ELR (cell line): ENCODE data around the gene PYGL.
"Not testable (repeated sequence)": the region's sequence is repeated elsewhere in the genome, so short reads cannot be mapped to it uniquely, and the experiment has no call there.

Experiments used
- DNase-seq: peaks from one replicate; pipeline ENCODE4 v3.0.0-alpha.2; 2015; ENCODE audit warnings: low read depth

The PYGL gene

DNA sequence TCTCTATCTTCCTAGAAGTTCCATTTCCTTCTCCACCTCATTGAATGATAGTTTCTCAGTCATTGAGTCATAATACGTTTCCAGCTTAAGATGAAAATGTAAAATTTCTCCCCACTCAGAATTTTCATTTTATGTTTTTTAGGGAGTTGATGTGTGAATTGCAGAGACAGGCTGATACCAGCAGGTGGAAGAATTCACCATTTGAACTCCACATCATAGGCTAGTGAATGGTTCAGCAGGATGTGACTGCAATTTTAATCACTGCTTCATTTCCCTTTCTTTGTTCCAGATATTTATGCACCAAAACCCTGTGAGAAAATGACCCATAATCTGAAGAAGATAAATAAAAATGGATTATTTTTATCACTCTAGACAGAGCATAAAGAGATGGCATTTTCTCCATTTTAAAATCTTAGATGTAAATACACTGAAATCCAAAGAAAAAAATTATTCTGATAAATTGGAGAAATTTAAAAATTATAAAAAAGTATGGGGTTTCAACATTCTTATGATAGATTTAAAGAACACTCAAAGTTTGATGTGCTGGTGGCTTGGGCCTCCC is 10.6 kb upstream of the PYGL start:
- DNase-seq, result peak; percentile 86

DNA sequence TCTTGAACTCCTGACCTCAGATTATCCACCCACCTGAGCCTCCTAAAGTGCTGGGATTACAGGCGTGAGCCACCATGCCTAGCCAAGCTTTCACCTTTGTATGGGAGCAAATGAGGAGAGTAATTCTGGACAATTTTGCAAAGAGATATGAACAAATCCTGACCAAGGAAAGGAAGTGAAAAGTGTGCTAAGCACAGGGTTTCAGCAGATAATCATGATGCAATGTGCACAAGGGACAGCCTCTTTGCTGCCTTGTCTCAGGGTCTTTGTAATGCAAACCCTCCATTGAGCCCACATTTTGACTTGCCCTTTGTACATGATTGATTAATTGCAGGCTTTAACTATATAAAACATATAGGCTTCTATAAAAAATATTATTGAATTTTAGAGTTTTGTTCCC is 9.2 kb upstream of the PYGL start:
- DNase-seq, result no peak

DNA sequence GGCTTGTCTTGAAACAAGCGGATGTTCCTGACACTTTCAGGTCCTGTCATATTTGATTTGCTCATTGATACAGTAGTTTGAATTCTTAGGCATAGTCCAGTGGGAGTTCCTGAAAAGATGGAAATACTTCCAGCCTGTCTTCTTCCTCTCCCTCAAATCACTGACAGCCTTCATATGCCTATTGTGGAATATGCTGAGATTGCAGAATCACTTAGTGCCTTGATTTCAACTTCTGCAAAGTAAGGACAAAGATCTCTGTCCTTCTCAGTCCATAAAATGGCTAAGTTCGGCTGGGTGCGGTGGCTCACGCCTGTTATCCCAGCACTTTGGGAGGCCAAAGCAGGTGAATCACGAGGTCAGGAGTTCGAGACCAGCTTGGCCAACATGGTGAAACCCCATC is 6.7 kb upstream of the PYGL start:
- no peak for DNase-seq

DNA sequence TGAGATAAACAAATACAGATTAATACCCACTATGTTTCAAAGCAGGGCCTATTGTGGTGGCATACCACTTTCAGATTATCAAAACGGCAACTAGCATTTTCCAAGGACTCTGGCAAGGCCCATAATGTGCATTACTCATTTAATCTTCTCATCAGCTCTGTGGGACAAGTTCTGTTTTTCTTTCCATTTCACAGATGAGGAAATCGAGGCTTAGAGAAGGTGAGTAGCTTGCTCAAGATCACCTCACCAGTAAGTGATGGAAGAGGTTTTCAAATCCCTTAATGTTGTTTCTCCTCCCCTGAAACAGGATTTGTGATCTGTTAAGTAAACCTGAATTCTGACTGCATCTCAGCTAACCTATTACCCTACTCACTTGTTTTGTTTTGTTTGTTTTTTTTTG is 3.9 kb upstream of the PYGL start:
- no peak for DNase-seq

DNA sequence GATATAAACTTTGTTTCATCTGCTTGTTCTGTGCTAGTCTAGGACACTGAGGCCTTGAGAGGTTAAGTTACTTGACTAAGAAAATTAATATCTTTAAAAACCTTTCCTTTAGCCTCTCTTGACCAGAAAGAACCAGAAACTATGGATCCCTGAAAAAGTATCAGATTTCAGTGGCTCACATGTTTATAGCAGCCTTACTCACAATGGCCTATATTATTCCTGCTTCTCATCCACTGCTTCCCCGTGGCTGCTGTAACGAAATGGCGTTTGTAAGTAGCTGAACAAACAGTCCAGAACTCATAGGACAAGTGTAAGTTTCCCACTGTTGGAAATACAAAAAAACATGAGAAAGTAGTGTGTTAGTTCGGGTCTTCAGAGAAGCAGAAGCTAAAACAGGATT is 3.2 kb upstream of the PYGL start:
- DNase-seq, result no peak

DNA sequence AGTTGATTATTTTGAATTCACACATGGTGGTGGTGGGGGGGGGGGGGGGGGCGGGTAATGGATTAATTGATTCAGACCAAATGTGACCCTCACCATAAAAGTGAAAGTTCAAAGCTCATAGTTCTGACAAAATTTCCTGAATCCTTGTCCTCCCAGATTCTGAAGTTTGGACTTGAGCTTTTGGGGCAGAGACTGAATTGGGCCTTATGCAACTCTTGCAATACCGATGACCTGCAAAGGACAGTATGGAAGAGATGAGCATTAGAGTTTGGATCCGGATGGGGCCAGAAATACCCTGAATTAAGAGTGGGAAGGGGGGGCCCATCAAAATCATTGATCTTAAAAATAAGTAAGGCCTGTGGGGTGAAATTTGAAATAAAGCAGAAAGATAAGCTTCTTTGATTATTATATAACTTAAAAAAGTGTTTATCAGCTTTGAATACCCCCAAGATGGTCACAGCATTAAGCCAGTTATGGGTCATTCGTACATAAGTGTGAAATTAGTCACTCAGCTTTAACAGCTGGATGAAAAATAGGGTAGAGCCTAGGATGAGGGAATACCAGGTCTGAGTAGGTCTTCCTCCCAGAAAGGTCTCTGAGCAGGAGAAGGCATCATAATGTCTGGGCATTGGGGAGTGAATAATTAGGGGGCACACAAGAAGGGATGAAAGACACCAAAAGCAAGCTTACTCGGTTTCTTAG is 2.1 kb upstream of the PYGL start:
- DNase-seq, result no peak

DNA sequence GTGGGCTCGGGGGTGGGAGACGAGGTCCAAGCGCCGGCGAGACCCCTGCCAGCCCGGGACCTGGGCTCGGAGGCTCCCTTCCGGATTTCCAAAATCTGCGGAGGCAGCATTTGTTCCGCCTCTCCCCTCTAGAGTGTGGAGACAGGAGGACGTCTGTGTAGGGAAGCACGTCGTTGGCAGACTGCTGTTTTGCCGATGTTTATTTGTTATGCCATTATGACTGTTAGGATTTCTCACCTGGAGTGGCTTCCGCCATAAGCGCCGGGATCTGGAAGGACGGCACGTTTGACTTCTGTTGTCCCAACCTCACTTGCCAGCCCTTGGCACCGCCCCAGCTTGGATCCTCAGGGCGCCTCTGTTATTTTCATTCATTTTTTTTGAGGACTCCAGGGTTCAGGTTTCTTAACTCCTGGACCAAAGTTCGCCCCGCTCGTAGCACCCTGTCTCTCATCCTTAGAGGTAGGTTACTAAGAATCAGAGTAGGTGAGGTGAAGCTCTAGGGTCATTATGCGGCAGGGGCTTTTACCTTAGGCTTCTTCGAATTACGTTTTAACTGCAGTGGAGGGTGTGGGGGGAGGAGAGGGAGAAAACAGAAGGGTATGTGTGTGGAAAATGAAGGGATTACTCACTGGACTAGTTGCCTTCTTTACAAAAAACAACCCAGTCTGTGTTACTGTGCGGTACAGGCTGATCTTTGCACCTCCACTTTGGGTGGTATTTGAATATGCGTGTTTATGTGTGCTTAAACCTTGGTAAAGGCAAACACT is 547 bp upstream of the PYGL start:
- DNase-seq, result peak; percentile 66

DNA sequence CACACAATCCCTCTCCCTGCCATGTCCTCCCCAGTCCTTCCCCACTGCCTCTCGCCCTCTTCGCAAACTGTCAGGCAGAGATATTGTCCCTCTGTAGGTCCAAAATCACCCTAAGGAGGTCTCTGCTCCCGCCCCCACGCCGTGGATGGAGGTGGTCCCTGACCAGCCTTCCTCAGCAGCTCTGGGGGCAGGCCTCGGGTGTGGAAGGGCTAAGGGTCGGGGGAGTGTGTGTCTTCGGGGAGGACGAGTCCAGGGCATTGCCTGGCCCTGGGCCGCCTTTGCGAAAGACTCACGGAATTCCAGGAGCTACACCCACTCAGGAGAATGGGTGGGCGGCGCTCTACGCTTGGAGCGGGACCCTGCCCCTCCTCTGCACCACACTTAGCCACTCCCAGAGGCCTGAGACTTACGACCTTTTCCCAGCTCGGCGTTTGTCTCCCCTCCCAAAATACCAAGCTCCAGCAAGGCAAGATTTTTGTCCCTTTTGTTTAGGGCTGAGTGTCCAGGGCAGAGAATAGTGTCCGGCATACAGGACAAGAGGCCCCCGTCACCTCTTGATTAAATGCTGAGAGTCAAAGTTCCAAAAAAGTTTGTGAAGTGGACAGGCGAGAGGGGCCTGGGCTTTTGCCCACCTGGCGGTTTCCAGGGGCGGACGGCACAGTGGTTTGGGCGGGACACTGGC is 881 bp downstream of the PYGL start:
- peak; percentile 61 for DNase-seq

DNA sequence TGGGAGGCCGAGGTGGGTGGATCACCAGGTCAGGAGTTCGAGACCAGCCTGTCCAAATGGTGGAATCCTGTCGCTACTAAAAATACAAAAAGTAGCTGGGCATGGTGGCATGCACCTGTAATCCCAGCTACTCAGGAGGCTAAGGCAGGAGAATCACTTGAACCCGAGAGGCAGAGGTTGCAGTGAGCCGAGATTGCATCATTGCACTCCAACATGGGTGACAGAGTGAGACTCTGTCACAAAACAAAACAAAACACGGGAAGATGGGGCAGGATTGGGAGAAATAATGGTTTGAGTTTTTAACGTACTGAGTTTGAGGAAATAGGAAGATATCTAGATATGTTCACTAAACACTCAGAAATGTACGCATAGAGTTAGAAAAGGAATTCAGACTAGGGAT is 2.6 kb downstream of the PYGL start:
- not testable (repeated sequence) for DNase-seq

DNA sequence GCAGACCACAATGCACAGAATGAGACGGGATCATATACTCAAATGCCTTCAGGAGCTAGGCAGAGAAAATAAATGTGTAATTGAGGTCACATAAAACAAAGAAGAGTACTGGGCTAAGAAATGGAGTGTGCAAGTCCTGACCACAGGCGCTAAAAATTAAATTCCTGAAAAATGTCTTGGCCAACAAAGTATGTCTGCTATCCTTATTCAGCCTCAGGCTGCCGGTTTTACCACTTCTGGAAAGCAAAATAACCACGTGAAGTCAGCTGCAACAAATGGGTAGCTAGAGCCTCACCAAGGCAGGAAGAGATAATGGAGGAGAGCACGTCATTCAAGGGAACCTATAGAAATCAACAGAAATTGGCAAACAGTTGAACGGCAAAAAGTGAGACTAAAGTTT is 3.1 kb downstream of the PYGL start:
- DNase-seq, result peak; percentile 69

DNA sequence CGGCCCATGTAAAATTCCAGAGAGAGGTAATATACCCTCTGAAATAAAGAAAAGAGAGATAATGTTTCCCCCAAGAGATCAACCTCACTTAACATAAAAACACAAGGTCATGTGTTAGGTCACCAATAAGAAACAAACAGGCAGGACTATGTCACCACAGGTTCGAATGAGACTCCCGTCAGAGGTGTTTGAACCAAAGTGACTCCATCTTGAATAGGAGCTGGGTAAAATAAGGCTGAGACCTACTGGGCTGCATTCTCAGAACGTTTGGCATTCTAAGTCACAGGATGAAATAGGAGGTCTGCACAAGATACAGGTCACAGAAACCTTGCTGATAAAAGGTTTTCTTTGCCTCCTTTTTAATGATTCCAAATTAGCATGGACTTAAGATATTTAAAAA is 6.5 kb downstream of the PYGL start:
- DNase-seq, result no peak

DNA sequence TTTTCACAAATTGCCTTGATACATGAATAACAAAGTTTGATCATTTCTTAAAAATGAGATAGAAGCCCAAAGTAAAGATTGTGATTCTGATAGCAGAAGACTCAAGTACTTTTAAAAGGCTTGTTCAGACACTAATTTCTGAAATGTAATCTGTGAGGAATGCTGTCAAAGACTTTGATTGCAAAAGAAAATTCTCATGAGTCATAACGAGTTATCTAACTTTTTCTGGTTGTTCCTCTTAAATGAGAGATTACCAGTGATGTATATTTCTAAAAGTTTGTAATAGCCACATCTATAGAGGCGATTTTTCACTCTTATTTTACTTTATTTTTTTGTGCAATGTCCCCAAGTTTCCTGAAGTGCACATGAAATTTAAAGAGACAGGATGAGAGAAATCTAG is 7.0 kb downstream of the PYGL start:
- DNase-seq, result peak; percentile 80

DNA sequence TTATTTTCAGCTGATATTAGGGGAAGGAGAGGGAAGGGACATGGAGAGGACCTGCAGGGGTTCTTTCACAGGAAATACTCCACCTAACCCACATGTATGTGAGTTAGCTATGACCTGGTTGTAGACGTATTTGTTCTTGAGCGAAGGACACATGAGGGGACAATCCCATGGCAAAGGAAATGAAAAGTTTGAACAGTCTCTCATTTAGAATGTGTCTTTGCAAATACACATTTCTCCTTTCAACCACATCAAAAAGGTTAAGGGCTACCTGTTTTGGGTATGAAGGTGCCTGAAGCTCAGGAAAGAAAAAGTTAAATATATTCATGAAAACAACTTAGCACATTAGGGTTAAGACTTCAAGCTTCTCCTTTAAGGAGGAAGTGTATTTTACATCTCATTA is 7.4 kb downstream of the PYGL start:
- no peak for DNase-seq

DNA sequence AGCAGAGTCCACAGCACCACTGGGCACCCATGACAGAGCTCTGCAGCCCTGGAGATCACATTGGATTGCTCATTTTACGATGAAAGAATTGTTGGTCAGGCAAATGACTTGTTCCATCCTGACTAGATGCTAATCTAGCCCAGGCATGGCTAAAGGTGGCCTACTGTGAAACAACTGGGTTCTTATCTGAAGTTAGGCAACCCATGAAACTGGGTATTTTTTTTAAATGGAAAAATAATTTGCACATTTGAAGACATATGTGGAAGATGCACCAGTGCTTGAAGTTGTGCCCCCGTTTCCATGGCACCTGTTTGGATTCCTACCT is 8.3 kb downstream of the PYGL start:
- no peak for DNase-seq

DNA sequence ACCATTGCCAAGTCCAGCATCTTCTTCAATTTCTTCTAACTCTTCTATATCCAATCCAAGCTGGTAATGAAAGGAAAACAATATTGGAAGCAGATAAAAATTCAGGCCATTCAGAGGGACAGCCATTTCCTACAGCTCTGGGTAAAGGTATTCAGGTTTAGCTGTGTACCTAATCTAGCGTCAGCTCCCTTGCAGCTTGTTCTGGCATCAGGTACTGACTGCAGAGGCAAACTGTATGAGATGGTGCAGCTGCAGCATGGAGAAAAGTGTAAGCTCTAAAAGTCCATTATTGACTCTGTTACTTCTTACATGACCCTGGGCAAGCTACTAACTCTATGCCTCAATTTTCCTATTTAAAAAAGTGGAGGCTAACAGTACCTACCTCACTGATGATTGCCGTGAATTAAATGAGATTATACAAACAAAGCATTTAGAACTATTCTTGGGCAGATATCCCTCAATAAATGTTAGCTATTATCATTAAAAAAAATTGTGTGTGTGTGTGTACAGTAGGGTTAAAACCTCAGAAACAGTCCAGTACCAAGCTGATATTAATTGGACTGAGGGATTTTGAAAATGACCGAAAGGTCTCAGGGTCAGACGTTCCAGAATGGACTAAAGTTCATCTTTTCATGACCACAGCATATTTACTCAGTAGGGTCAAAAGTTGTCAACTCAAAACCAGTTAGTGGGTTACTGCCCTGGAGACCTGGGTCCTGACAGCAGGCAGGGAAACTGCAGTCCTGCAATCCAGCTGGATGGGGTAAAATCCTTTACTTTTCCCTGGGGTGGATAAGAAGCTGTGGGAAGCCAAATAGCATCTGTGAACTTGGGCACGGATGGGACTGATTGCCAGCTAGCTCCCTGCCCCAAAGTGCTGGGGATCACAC is 8.9 kb downstream of the PYGL start:
- DNase-seq, result no peak

DNA sequence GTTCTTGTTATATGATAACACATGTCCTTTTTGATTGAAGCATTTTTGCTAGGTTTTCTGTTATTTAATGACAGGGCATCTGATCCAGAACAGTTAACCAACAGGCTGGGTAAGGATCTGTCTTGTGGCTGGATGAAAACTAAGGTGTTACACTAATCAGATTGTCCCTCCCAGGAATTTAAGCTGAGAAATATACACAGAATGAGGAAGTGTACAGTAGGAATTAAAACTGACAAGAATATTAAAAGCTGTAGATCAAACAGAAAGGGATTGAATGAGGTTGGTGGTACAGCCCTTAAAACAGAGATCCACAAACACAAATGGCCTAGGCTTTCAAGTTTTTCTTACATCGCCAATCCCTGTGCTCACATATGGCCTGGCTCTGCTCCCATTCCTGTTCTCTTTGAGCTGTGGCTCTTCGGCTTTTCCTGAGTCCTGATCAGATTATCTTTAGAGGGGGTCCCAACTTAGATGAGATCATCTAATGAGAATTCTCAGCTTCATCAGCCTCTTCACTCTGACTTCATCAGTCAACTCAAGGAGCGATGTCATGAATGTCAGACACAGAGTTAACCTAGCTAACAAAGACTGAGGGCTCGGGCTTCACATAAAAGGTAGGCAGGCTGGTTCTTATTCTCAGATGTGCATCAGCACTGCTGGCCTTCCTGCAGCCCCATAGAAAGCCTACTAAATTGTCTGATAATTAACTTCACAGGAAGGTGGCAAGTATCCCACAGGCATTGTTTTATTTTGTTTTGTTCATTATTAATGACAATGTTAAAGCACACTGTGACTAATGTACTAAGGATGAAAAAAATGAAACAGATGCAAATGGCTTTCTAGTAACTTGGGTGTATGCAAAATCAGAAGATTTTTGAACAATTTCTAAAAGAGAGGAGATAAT is 11.4 kb downstream of the PYGL start:
- DNase-seq, result no peak

DNA sequence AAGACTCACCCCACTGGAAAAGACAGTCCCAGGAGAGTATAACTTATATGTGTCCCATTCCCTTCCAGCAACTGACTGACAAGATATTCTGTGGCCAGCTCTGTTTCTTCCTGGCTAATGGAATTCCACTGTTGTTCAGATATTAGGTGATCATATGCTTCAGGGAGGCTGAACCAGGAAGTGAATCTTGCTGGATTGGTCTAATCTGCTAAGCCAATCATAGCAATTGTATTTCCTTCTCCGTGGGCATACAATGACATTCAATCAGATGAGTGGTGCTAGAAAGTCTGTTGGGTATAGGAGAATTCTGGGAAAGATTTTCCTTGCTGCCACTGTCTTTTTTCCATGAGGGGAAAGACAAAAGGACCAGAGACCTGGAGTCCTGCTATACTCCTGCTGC is 12.1 kb downstream of the PYGL start:
- no peak for DNase-seq

DNA sequence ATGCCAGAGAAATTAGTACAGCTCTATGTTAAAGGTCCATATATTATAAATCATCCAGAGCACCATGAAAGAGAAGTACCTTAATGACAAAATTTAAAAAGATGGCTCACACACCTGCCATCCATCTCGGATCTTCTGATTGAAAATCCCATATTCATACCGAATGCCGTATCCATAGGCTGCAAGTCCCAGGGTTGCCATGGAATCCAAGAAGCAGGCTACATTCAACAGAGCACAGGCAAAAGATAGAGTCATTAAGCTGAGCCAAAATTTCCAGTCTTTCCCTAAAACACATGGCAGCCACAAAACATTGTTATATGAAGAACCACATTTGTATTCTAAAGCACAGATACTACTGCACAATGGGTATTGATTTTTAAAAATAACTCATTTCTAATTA is 12.7 kb downstream of the PYGL start:
- DNase-seq, result no peak

DNA sequence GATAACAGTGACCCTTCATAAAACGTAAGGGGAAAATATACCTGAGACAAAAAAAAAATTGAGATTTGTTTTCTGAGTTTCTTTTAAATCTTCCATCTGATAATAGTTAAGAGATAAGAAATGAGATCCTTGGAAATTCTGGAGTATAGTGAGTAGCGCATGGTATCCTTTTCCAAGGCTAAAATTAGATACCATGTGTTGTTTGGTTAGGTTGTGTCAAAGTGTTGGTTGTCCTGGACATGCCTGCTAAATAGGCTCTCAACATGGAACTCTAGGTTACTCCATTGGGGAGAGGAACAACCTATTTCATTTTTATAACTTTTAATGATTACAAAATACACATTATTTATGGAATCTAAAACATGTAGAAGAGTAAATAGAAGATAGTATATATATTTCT is 14.8 kb downstream of the PYGL start:
- DNase-seq, result no peak

DNA sequence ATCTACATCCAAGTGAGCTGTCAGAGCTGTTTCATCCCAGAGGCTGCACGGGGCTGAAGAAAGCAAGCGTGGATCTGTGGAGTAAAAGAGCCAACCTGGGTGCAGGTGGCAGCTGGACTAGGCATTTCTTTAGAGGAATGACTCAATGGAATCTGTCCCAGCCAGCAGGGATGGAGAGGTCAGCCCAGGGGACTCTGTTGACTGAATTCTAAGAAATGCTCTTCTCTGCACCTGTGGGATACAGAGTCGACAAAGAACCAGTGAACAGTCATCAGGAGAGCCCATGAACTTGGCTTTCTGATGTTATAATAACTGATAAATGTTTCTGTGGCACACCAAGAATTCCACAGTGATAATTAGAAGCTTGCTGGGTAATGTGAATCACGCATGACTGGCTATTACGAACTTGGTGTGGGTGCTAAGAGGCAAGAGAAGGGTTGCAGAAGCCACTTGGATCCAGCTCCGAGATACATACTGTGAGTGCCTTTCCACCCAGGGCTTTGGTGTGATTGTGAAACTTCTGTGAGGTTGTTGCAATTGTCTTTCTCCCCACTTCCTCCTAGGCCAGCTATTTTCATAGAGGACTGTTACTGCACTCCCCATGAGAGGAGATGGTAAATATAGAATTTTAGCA is 16.2 kb downstream of the PYGL start:
- DNase-seq, result peak; percentile 60
